GM12872 (cell line): ENCODE data around the gene TSPAN4.

Source experiments
- CTCF ChIP-seq: IDR thresholded peaks from 3 replicates; pipeline ENCODE4 v1.5.1; 2011; ENCODE audit warnings: low read depth, mild to moderate bottlenecking, low read length, moderate library complexity; ENCODE audit not compliant: insufficient read depth

The TSPAN4 gene

GRCh38 chr11:888310-889212, 45.9 kb downstream of the TSPAN4 start:
- no peak for TF ChIP-seq CTCF

GRCh38 chr11:889257-889656, 46.6 kb downstream of the TSPAN4 start:
- TF ChIP-seq CTCF, result no peak

- no peak for TF ChIP-seq CTCF
Observed at GRCh38 chr11:889687-890475, 47.2 kb downstream of the TSPAN4 start.

GRCh38 chr11:890794-891540, 48.3 kb downstream of the TSPAN4 start:
- TF ChIP-seq CTCF, result no peak

GRCh38 chr11:893008-893654, 50.5 kb downstream of the TSPAN4 start:
- TF ChIP-seq CTCF, result no peak

- 0 out of 3 replicates have a peak, but pooled peaks have one; percentile 15 for TF ChIP-seq CTCF
Observed at GRCh38 chr11:894575-895201, 52.0 kb downstream of the TSPAN4 start.
